Measurements from ENCODE around the gene SLC35F1. TPM values are rescaled to one million over a fixed set of nuclear protein-coding genes. Genes with fewer than 3 reads are reported as not detected.

The SLC35F1 gene
- total RNA-seq, 4 donors from 2014 or later = 0.17 to 1.5 (median 1.3) TPM

DNA sequence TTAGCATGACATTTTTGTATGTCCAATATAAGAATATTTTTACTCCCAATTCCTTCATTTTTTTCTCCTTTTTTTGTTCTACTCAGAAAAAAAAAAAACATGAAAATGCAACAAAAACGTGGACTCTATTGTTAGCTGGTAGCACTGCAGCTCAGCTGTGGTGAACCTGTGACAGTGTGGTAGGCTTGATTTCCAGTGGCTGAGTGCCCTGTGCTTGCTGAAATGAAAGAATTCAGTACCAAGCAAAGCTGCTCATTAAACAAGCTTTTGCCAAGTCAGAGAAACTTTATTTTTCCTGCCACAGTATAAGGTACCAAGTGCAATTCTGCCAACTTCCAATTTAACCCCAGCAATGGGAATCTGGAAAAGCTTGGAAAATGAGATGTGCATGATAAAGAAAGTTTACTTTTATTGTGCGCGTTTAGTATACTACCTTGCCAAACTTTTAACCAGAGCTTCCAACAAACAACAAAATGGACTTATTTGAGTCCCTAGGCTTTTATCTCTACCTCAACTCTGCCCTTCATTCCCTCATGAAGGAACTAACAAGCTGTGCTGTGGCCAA is 215.2 kb downstream of the SLC35F1 start:
- TF ChIP-seq, protein P1, sequence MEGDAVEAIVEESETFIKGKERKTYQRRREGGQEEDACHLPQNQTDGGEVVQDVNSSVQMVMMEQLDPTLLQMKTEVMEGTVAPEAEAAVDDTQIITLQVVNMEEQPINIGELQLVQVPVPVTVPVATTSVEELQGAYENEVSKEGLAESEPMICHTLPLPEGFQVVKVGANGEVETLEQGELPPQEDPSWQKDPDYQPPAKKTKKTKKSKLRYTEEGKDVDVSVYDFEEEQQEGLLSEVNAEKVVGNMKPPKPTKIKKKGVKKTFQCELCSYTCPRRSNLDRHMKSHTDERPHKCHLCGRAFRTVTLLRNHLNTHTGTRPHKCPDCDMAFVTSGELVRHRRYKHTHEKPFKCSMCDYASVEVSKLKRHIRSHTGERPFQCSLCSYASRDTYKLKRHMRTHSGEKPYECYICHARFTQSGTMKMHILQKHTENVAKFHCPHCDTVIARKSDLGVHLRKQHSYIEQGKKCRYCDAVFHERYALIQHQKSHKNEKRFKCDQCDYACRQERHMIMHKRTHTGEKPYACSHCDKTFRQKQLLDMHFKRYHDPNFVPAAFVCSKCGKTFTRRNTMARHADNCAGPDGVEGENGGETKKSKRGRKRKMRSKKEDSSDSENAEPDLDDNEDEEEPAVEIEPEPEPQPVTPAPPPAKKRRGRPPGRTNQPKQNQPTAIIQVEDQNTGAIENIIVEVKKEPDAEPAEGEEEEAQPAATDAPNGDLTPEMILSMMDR (IDR thresholded peaks at IDR 0.05; ENCODE audit: low read depth) = no peak

DNA sequence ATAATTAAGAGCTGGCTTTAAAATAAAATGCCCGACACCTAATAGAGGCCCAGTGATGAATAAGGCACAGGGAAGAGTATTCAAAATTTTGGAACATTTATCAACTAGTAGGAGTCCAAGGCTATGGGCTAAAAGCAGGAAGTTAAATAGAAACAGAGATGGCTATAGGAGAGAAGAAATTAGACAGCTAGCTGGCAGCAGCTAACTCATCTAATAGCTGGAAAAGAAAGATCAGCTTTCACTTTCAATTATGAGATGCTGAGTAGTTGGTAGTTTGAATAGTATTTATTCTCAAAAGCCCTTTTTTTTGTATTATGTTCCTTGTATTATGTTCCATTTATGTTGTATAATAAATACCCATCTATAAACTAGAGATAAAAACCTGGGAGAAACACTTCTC is 215.7 kb downstream of the SLC35F1 start:
- TF ChIP-seq, protein P1 (IDR thresholded peaks at IDR 0.05; ENCODE audit: low read depth) = no peak

DNA sequence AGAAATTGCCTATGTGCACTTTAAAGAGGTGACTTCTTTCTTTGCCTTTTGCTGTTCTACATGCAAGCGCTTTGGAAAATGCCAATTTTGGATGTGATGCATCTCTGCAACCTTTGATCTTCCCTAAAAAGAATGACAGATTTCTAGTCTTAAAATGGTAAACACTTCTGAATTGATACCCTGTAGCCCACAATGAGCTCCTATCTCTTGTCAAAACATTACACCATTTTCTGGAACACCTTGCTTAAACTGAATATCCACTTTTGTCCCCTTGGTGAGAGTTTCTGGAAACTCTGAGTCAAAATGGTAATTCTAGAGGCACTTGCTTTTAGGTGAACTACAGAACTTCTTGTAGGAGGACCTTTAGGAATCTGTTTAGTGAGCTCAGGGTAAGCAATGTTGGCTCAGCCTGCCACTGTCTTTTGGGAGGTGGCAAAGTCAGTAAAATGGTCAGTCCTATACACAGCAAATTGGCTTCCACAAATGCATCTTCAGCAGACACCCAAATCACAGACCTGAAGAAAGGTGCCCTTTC is 216.5 kb downstream of the SLC35F1 start:
- TF ChIP-seq, protein P1 (IDR thresholded peaks at IDR 0.05; ENCODE audit: low read depth) = no peak

DNA sequence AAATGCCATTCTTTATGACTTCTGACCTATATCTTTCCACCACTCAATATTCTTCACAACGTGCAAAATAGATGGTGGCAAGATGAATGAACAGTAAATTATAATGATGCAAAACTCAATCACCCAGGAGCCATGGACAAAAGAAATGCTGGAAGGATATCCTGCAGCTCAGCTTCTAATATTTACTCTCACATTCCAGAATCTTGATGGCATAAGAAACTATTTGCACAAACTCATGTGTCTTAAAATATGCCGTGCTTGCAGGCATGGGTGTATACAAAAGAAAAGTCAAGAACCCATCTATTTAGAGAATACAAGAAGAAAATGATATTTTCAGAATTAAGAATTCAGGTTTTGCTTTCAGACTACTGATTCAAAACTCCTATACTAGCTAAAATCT is 217.8 kb downstream of the SLC35F1 start:
- TF ChIP-seq, protein P1 (IDR thresholded peaks at IDR 0.05; ENCODE audit: low read depth) = no peak

DNA sequence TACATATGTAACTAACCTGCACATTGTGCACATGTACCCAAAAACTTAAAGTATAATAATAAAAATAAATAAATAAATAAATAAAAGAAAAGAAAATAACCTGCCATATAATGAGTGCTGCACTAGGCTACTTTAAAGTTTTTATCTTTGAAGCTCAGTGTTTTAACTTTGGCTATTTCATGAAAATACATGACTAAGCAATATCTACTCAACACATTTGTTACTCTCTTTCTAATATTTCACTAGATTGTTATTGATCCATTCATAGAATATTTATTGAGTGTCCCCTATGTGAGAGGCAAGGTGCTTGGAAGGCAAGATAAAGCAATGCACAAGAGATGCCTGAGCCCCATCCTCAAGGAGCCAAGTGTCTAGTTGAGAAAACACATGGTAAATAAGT is 221.7 kb downstream of the SLC35F1 start:
- TF ChIP-seq, protein P1 (IDR thresholded peaks at IDR 0.05; ENCODE audit: low read depth) = no peak

DNA sequence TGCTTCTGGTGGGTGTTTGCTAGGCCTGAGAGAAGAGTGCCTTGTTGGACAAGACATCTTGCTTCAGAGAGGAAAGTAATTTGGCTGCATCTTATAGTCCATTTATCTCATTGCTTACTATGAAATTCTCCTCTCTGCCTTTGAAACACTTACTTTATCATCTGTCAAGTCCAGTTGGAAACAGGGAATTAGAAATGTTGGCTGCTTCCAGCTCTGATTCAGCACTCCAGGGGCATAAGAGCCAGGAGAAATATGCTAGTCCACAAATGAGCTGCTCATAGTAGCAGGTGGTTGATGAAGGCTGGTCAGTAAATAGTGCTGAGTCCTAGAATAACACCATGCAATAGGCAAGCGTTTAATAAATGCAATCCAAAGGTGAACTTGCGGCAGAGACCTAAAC is 227.1 kb downstream of the SLC35F1 start:
- TF ChIP-seq, protein P1 (IDR thresholded peaks at IDR 0.05; ENCODE audit: low read depth) = no peak

DNA sequence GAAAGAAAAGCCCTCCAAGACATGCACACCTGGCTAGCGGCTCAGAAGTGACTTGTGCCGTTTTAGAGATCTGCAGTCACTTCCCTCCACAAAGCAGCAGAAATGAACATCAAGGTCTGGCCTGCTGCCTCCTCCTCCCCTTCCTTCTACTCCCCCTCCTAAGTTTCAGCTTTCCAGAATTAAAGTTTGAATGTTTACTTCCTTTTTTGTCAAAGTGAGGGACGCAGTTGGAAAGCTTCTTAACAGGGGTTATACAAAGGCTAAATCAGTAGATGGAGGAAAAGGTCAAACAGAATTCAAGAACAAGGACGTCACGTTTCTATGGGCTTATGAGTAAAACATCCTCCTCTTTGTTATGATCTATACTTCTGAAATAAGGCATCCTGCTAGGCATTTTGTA is 227.7 kb downstream of the SLC35F1 start:
- TF ChIP-seq, protein P1 (IDR thresholded peaks at IDR 0.05; ENCODE audit: low read depth) = no peak
